Measurements from ENCODE around the gene ZNF280D. TPM values are rescaled to one million over a fixed set of nuclear protein-coding genes. Genes with fewer than 3 reads are reported as not detected.

Gene ZNF280D
- total RNA-seq, 1 experiment from 2014 or later = 21.5 TPM

DNA sequence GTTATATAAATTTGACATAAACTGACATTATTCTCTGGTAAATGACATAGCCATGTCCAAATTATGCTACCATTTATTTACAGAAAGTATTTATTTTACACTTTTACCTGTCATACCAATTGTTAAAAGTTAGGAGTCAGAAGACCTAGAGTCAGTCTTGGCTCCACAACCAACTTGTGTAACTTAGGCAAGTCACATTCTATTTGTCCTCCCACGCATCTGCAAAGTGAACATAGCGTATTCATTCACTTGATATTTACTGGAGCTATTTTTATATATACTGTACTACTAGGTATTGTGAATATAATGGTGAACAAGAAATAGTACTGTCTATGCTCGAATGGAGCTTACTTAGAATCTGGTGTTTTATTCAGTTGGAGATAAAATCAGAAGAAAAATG is 78.7 kb downstream of the ZNF280D start:
- Histone ChIP-seq H3K4me3 (ENCODE audit: low read depth in 2 of 2, low read length in 2 of 2) (no peak overlapping the region), H3K4me1 (ENCODE audit: control insufficient read depth, insufficient read depth, low read length) (no peaks in the 10 kb centered on the region), H3K9me3 (ENCODE audit: control insufficient read depth, insufficient read depth, low read depth, low read length) (no peaks in the 10 kb centered on the region), H3K36me3 (ENCODE audit: control insufficient read depth, insufficient read depth, low read length) (no peaks in the 10 kb centered on the region), H3K27me3 (ENCODE audit: control insufficient read depth, insufficient read depth, low read length) (no peaks in the 10 kb centered on the region), H3K27ac (ENCODE audit: low read length) (no peak overlapping the region)
- ChIA-PET CTCF (no interaction called here), POLR2A (no interaction called here)
- no peak for DNase-seq (ENCODE audit: low read depth, low spot score)
- intact Hi-C loops (cut with micrococcal nuclease; ENCODE audit: unreplicated experiment) = no loop called here
- in situ Hi-C loops (cut with HindIII; ENCODE audit: low pct_unique_long_range_greater_than_20kb, low sequenced_read_pairs) = no loop called here
- BruUV-seq (replicated peaks) = no TSS peak
- ATAC-seq = no peak
- TF ChIP-seq, protein P1, sequence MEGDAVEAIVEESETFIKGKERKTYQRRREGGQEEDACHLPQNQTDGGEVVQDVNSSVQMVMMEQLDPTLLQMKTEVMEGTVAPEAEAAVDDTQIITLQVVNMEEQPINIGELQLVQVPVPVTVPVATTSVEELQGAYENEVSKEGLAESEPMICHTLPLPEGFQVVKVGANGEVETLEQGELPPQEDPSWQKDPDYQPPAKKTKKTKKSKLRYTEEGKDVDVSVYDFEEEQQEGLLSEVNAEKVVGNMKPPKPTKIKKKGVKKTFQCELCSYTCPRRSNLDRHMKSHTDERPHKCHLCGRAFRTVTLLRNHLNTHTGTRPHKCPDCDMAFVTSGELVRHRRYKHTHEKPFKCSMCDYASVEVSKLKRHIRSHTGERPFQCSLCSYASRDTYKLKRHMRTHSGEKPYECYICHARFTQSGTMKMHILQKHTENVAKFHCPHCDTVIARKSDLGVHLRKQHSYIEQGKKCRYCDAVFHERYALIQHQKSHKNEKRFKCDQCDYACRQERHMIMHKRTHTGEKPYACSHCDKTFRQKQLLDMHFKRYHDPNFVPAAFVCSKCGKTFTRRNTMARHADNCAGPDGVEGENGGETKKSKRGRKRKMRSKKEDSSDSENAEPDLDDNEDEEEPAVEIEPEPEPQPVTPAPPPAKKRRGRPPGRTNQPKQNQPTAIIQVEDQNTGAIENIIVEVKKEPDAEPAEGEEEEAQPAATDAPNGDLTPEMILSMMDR (IDR thresholded peaks at IDR 0.05) = no peak
- no peak for TF ChIP-seq SIN3A (IDR thresholded peaks at IDR 0.05; ENCODE audit: borderline replicate concordance, insufficient read depth, low read depth, low read length)
- no peak for TF ChIP-seq TCF7L2 (IDR thresholded peaks at IDR 0.05; ENCODE audit: low read depth, low read length)
- no peak for TF ChIP-seq POLR2AphosphoS5 (IDR thresholded peaks at IDR 0.05; ENCODE audit: low read depth, low read length)
- no peak for TF ChIP-seq REST (IDR thresholded peaks at IDR 0.05; ENCODE audit: insufficient read depth in 1 of 2, low read depth in 2 of 2, low read length in 1 of 2)

DNA sequence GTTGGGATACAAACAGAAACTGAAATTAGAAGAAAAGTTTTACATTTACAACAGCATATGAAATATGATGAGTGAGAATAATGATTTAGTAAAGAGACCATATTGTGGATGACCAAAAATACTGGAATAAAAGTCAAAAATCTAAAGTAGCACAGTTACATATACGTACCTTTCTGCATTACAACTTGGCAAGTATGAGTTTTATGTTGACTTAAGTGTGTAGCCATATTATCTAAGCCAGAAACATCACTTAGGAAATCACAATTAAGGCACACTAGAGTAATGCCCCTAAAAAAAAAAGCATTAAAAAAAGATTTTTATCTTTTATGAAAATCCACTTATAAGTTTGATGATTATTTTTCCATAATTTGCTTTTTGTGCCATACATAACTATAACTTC is 79.1 kb downstream of the ZNF280D start:
- Histone ChIP-seq H3K4me3 (ENCODE audit: low read depth in 2 of 2, low read length in 2 of 2) (no peak overlapping the region), H3K9me3 (ENCODE audit: control insufficient read depth, insufficient read depth, low read depth, low read length) (no peaks in the 10 kb centered on the region), H3K27me3 (ENCODE audit: control insufficient read depth, insufficient read depth, low read length) (no peaks in the 10 kb centered on the region), H3K4me1 (ENCODE audit: control insufficient read depth, insufficient read depth, low read length) (no peaks in the 10 kb centered on the region), H3K36me3 (ENCODE audit: control insufficient read depth, insufficient read depth, low read length) (no peaks in the 10 kb centered on the region), H3K27ac (ENCODE audit: low read length) (no peak overlapping the region)
- BruUV-seq (replicated peaks) = no TSS peak
- POLR2A ChIA-PET = no interaction called here
- DNase-seq (ENCODE audit: low read depth, low spot score) (no peak), ATAC-seq (no peak)
- CTCF ChIA-PET = no interaction called here
- in situ Hi-C loops (cut with HindIII; ENCODE audit: low pct_unique_long_range_greater_than_20kb, low sequenced_read_pairs) (no loop called here), intact Hi-C loops (cut with micrococcal nuclease; ENCODE audit: unreplicated experiment) (no loop called here)
- TF ChIP-seq REST (IDR thresholded peaks at IDR 0.05; ENCODE audit: insufficient read depth in 1 of 2, low read depth in 2 of 2, low read length in 1 of 2) = no peak
- no peak for TF ChIP-seq POLR2AphosphoS5 (IDR thresholded peaks at IDR 0.05; ENCODE audit: low read depth, low read length)
- TF ChIP-seq, protein P1 (IDR thresholded peaks at IDR 0.05) = no peak
- TF ChIP-seq TCF7L2 (IDR thresholded peaks at IDR 0.05; ENCODE audit: low read depth, low read length) = no peak
- no peak for TF ChIP-seq SIN3A (IDR thresholded peaks at IDR 0.05; ENCODE audit: borderline replicate concordance, insufficient read depth, low read depth, low read length)

Measured in Panc1 (cell line).